Upper lobe of right lung (tissue), 1 donor: ENCODE results near the gene MYO18B. TPM values are rescaled to one million over a fixed set of nuclear protein-coding genes. Genes with fewer than 3 reads are reported as not detected.

Experiments used
- ATAC-seq: fragments of 200-7000 bp; cut with Tn5 transposase; one replicate; pipeline ENCODE4 v1.9.1; 2020; ENCODE audit warnings: mild to moderate bottlenecking, moderate library complexity
- DNase-seq: peaks from one replicate; pipeline ENCODE4 v3.0.0-alpha.2; 2020
- H3K27ac ChIP-seq: fragments of 200-600 bp; one replicate; pipeline ENCODE4 v1.8.0; 2022
- H3K27me3 ChIP-seq: fragments of 200-600 bp; one replicate; pipeline ENCODE4 v1.8.0; 2022; ENCODE audit warnings: mild to moderate bottlenecking
- H3K36me3 ChIP-seq: fragments of 200-600 bp; one replicate; pipeline ENCODE4 v1.8.0; 2022
- H3K4me1 ChIP-seq: fragments of 200-600 bp; one replicate; pipeline ENCODE4 v1.8.0; 2022
- H3K4me3 ChIP-seq: fragments of 200-600 bp; one replicate; pipeline ENCODE4 v1.8.0; 2022; ENCODE audit warnings: mild to moderate bottlenecking
- H3K9me3 ChIP-seq: fragments of 200-600 bp; one replicate; pipeline ENCODE4 v1.8.0; 2022
- CTCF ChIP-seq: fragments of 200-600 bp; IDR thresholded peaks from one replicate; pipeline ENCODE4 v1.8.0; 2022; ENCODE audit warnings: antibody characterized with exemption
- intact Hi-C: fragments of 100-400 bp; cut with DNase I; formaldehyde crosslinking; loops from one replicate; pipeline ENCODE4 v1.11.0; 2022
- total RNA-seq: library from RNA; stranded (reverse); fragmentation: NEBNext Ultra II Directional; extraction: Animal tissue kit (Norgen Biotek cat#: 25700); gene quantifications from one replicate; pipeline ENCODE4 v1.2.1, GENCODE V29; 2021
- donor health status: DM: no; HTN: yes; CAD: no; lungs with severe emphysema.

Gene MYO18B
- total RNA-seq, 1 donor from 2014 or later = 0.14 TPM

GRCh38 chr22:25838960-25839741 is 97.2 kb downstream of the MYO18B start:
- Histone ChIP-seq H3K27me3 (peaks cover 4% of the 10 kb centered on the region), H3K9me3 (no peaks in the 10 kb centered on the region), H3K4me3 (no peak overlapping the region), H3K27ac (no peak overlapping the region), H3K36me3 (no peaks in the 10 kb centered on the region), H3K4me1 (no peaks in the 10 kb centered on the region)
- intact Hi-C loops = no loop called here
- TF ChIP-seq CTCF = no peak
- ATAC-seq (no peak), DNase-seq (no peak)

GRCh38 chr22:25839755-25840154 is 97.8 kb downstream of the MYO18B start:
- no peak for TF ChIP-seq CTCF
- no peaks in the 10 kb centered on the region for H3K4me1 ChIP-seq
- intact Hi-C loops = no loop called here
- ATAC-seq = no peak
- H3K27me3 ChIP-seq = peaks cover 4% of the 10 kb centered on the region
- H3K9me3 ChIP-seq = no peaks in the 10 kb centered on the region
- no peaks in the 10 kb centered on the region for H3K36me3 ChIP-seq
- DNase-seq = no peak
- no peak overlapping the region for H3K4me3 ChIP-seq
- no peak overlapping the region for H3K27ac ChIP-seq

GRCh38 chr22:25840167-25840566 is 98.2 kb downstream of the MYO18B start:
- Histone ChIP-seq H3K4me1 (no peaks in the 10 kb centered on the region), H3K9me3 (no peaks in the 10 kb centered on the region), H3K4me3 (no peak overlapping the region), H3K27me3 (peaks cover 4% of the 10 kb centered on the region), H3K36me3 (no peaks in the 10 kb centered on the region), H3K27ac (no peak overlapping the region)
- no peak for TF ChIP-seq CTCF
- ATAC-seq (no peak), DNase-seq (no peak)
- intact Hi-C loops = no loop called here

- intact Hi-C loops = no loop called here
Observed at GRCh38 chr22:25840891-25841290, 98.9 kb downstream of the MYO18B start.

GRCh38 chr22:25841775-25842174 is 99.8 kb downstream of the MYO18B start:
- H3K27ac ChIP-seq = no peak overlapping the region
- no peak for ATAC-seq
- DNase-seq = no peak
- H3K36me3 ChIP-seq = no peaks in the 10 kb centered on the region
- TF ChIP-seq CTCF = no peak
- peaks cover 4% of the 10 kb centered on the region for H3K27me3 ChIP-seq
- H3K9me3 ChIP-seq = no peaks in the 10 kb centered on the region
- intact Hi-C loops = no loop called here
- H3K4me3 ChIP-seq = no peak overlapping the region
- no peaks in the 10 kb centered on the region for H3K4me1 ChIP-seq

More at GRCh38 chr22:25840891-25841290, 98.9 kb downstream of the MYO18B start:
- Histone ChIP-seq H3K4me3 (no peak overlapping the region), H3K36me3 (no peaks in the 10 kb centered on the region), H3K9me3 (no peaks in the 10 kb centered on the region), H3K4me1 (no peaks in the 10 kb centered on the region), H3K27ac (no peak overlapping the region), H3K27me3 (peaks cover 4% of the 10 kb centered on the region)
- no peak for DNase-seq
- TF ChIP-seq CTCF = no peak
- ATAC-seq = no peak
